ENCODE data around the gene ADORA1.

The ADORA1 gene

DNA sequence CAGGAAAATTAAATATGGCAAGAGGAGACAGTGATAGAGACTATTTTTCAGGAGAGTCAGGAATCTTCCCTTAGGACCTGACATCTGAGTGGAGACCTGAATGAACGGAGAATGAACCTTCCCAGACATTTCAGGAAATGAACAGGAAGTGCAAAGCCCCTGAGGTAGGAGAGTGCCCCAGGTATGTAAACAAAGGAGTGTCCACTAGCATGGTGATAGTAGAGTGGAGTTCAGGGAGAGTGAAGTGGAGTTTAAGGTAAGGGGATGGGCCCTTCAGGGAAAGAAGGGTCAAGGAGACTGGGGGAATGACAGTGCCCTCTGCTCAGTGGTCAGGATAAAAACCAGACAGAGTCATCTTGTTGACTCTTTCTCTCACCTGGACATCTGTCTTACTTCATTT lies 28.8 kb downstream of the ADORA1 start:
- Histone ChIP-seq H3K4me1 (ENCODE audit: insufficient read depth, low read length, severe bottlenecking) (no peaks in the 10 kb centered on the region), H3K4me2 (ENCODE audit: low read length) (no peak overlapping the region), H4K20me1 (ENCODE audit: insufficient read depth, low read length) (no peaks in the 10 kb centered on the region), H2AFZ (ENCODE audit: low read length) (no peak overlapping the region), H3K79me2 (ENCODE audit: insufficient read depth, low read length) (no peaks in the 10 kb centered on the region), H3K9me2 (ENCODE audit: low read depth, low read length) (no peaks in the 10 kb centered on the region), H3K9me3 (ENCODE audit: low read length) (no peaks in the 10 kb centered on the region), H3K36me3 (ENCODE audit: insufficient read depth, low read length) (no peaks in the 10 kb centered on the region), H3K4me3 (ENCODE audit: low read depth, low read length, poor library complexity, severe bottlenecking) (no peak overlapping the region), H3K9ac (ENCODE audit: low read length) (no peak overlapping the region), H3F3A (ENCODE audit: insufficient read depth, low read length) (no peaks in the 10 kb centered on the region), H3K27ac (ENCODE audit: low read depth, low read length, poor library complexity, severe bottlenecking) (no peak overlapping the region), H3K27me3 (ENCODE audit: insufficient read depth, low read length) (no peaks in the 10 kb centered on the region; the same call in 1 of the 2 replicates)
- no peak for TF ChIP-seq EZH2 (IDR thresholded peaks at IDR 0.05; ENCODE audit: borderline replicate concordance, low read length)
- TF ChIP-seq, protein P1, sequence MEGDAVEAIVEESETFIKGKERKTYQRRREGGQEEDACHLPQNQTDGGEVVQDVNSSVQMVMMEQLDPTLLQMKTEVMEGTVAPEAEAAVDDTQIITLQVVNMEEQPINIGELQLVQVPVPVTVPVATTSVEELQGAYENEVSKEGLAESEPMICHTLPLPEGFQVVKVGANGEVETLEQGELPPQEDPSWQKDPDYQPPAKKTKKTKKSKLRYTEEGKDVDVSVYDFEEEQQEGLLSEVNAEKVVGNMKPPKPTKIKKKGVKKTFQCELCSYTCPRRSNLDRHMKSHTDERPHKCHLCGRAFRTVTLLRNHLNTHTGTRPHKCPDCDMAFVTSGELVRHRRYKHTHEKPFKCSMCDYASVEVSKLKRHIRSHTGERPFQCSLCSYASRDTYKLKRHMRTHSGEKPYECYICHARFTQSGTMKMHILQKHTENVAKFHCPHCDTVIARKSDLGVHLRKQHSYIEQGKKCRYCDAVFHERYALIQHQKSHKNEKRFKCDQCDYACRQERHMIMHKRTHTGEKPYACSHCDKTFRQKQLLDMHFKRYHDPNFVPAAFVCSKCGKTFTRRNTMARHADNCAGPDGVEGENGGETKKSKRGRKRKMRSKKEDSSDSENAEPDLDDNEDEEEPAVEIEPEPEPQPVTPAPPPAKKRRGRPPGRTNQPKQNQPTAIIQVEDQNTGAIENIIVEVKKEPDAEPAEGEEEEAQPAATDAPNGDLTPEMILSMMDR (IDR thresholded peaks at IDR 0.05; ENCODE audit: low read length): no peak

- H3K9me2 ChIP-seq (ENCODE audit: low read depth, low read length): no peaks in the 10 kb centered on the region
- H4K20me1 ChIP-seq (ENCODE audit: insufficient read depth, low read length): no peaks in the 10 kb centered on the region
- H3K9ac ChIP-seq (ENCODE audit: low read length): no peak overlapping the region
- H3K79me2 ChIP-seq (ENCODE audit: insufficient read depth, low read length): no peaks in the 10 kb centered on the region
- no peaks in the 10 kb centered on the region for H3K9me3 ChIP-seq (ENCODE audit: low read length)
- H3K4me1 ChIP-seq (ENCODE audit: insufficient read depth, low read length, severe bottlenecking): no peaks in the 10 kb centered on the region
- TF ChIP-seq, protein P1 (IDR thresholded peaks at IDR 0.05; ENCODE audit: low read length): no peak
- no peak for TF ChIP-seq EZH2 (IDR thresholded peaks at IDR 0.05; ENCODE audit: borderline replicate concordance, low read length)
- no peak overlapping the region for H2AFZ ChIP-seq (ENCODE audit: low read length)
- H3K4me2 ChIP-seq (ENCODE audit: low read length): no peak overlapping the region
- no peaks in the 10 kb centered on the region for H3F3A ChIP-seq (ENCODE audit: insufficient read depth, low read length)
- H3K4me3 ChIP-seq (ENCODE audit: low read depth, low read length, poor library complexity, severe bottlenecking): no peak overlapping the region
- no peak overlapping the region for H3K27ac ChIP-seq (ENCODE audit: low read depth, low read length, poor library complexity, severe bottlenecking)
- no peaks in the 10 kb centered on the region for H3K36me3 ChIP-seq (ENCODE audit: insufficient read depth, low read length)
- no peaks in the 10 kb centered on the region; the same call in 1 of the 2 replicates for H3K27me3 ChIP-seq (ENCODE audit: insufficient read depth, low read length)
Measured at GRCh38 chr1:203158423-203158822, 30.9 kb downstream of the ADORA1 start.

GRCh38 chr1:203158960-203159665 lies 31.6 kb downstream of the ADORA1 start:
- H3K27ac ChIP-seq (ENCODE audit: low read depth, low read length, poor library complexity, severe bottlenecking): no peak overlapping the region

More at GRCh38 chr1:203158960-203159665, 31.6 kb downstream of the ADORA1 start:
- Histone ChIP-seq H3K79me2 (ENCODE audit: insufficient read depth, low read length) (no peaks in the 10 kb centered on the region), H3K9me2 (ENCODE audit: low read depth, low read length) (no peaks in the 10 kb centered on the region), H3K9ac (ENCODE audit: low read length) (no peak overlapping the region), H4K20me1 (ENCODE audit: insufficient read depth, low read length) (no peaks in the 10 kb centered on the region), H3F3A (ENCODE audit: insufficient read depth, low read length) (no peaks in the 10 kb centered on the region), H3K4me3 (ENCODE audit: low read depth, low read length, poor library complexity, severe bottlenecking) (no peak overlapping the region), H3K4me1 (ENCODE audit: insufficient read depth, low read length, severe bottlenecking) (no peaks in the 10 kb centered on the region), H2AFZ (ENCODE audit: low read length) (no peak overlapping the region), H3K9me3 (ENCODE audit: low read length) (no peaks in the 10 kb centered on the region), H3K36me3 (ENCODE audit: insufficient read depth, low read length) (no peaks in the 10 kb centered on the region), H3K27me3 (ENCODE audit: insufficient read depth, low read length) (no peaks in the 10 kb centered on the region; the same call in 1 of the 2 replicates), H3K4me2 (ENCODE audit: low read length) (no peak overlapping the region)
- no peak for TF ChIP-seq EZH2 (IDR thresholded peaks at IDR 0.05; ENCODE audit: borderline replicate concordance, low read length)
- TF ChIP-seq, protein P1 (IDR thresholded peaks at IDR 0.05; ENCODE audit: low read length): no peak

All from OCI-LY1 (cell line).